HUES48 (cell line): ENCODE results near the gene NCAM1.

Experiments used
- H3K27ac ChIP-seq: one replicate; pipeline ENCODE4 v1.7.0; 2013; ENCODE audit warnings: low read depth, low read length, inconsistent platforms
- H3K27me3 ChIP-seq: 2 replicates; pipeline ENCODE4 v1.6.1; 2013; ENCODE audit warnings: mild to moderate bottlenecking, low read length; ENCODE audit not compliant: control insufficient read depth, insufficient read depth
- H3K36me3 ChIP-seq: 2 replicates; pipeline ENCODE4 v1.6.1; 2013; ENCODE audit warnings: low read length; ENCODE audit not compliant: control insufficient read depth, insufficient read depth
- H3K4me1 ChIP-seq: 2 replicates; pipeline ENCODE4 v1.6.1; 2013; ENCODE audit warnings: mild to moderate bottlenecking, low read length; ENCODE audit not compliant: control insufficient read depth, insufficient read depth
- H3K4me3 ChIP-seq: 2 replicates; pipeline ENCODE4 v1.5.1; 2013; ENCODE audit warnings: mild to moderate bottlenecking, low read depth, low read length
- H3K9ac ChIP-seq: 2 replicates; pipeline ENCODE4 v1.6.1; 2013; ENCODE audit warnings: mild to moderate bottlenecking, low read depth, low read length, moderate library complexity
- H3K9me3 ChIP-seq: 2 replicates; pipeline ENCODE4 v1.6.1; 2013; ENCODE audit warnings: low read length; ENCODE audit not compliant: control insufficient read depth, insufficient read depth

The NCAM1 gene

DNA sequence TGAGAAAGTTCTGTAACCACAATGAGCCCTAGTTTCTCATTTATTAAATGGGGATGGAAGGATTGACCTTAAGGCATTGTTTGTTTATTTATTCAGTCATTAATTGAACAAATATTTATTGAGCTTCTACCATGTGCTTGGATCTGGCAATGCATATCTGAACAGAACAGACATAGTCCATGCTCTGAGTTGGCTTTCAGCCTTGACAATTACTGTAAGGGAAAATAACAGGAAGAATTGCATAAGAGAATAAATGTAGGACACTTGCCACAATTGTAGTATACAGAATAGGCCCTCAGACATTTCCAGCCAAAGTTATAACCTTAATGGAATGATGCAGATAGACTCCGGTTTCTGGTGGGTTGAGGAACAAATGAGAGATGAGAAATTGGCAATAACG lies 192.6 kb downstream of the NCAM1 start:
- Histone ChIP-seq H3K27me3 (no peaks in the 10 kb centered on the region), H3K4me1 (no peaks in the 10 kb centered on the region), H3K27ac (no peak overlapping the region), H3K9me3 (no peaks in the 10 kb centered on the region), H3K36me3 (no peaks in the 10 kb centered on the region), H3K4me3 (no peak overlapping the region), H3K9ac (no peak overlapping the region)

- Histone ChIP-seq H3K9me3 (no peaks in the 10 kb centered on the region), H3K36me3 (no peaks in the 10 kb centered on the region), H3K27ac (no peak overlapping the region), H3K27me3 (no peaks in the 10 kb centered on the region), H3K4me3 (no peak overlapping the region), H3K4me1 (no peaks in the 10 kb centered on the region), H3K9ac (no peak overlapping the region)
These were observed 199.0 kb downstream of the NCAM1 start for GRCh38 chr11:113159988-113160807.

GRCh38 chr11:113160808-113161124 lies 199.5 kb downstream of the NCAM1 start:
- no peak overlapping the region for H3K9ac ChIP-seq
- H3K27ac ChIP-seq = no peak overlapping the region
- no peak overlapping the region for H3K4me3 ChIP-seq
- H3K36me3 ChIP-seq = no peaks in the 10 kb centered on the region
- no peaks in the 10 kb centered on the region for H3K9me3 ChIP-seq
- no peaks in the 10 kb centered on the region for H3K4me1 ChIP-seq
- no peaks in the 10 kb centered on the region for H3K27me3 ChIP-seq

GRCh38 chr11:113161711-113162591 lies 200.7 kb downstream of the NCAM1 start:
- no peak overlapping the region for H3K9ac ChIP-seq
- H3K27me3 ChIP-seq = no peaks in the 10 kb centered on the region
- H3K4me3 ChIP-seq = no peak overlapping the region
- H3K36me3 ChIP-seq = no peaks in the 10 kb centered on the region
- H3K9me3 ChIP-seq = no peaks in the 10 kb centered on the region
- no peak overlapping the region for H3K27ac ChIP-seq
- H3K4me1 ChIP-seq = no peaks in the 10 kb centered on the region

- H3K4me1 ChIP-seq = no peaks in the 10 kb centered on the region
- no peak overlapping the region for H3K27ac ChIP-seq
- no peaks in the 10 kb centered on the region for H3K36me3 ChIP-seq
- H3K9me3 ChIP-seq = no peaks in the 10 kb centered on the region
- H3K9ac ChIP-seq = no peak overlapping the region
- no peaks in the 10 kb centered on the region for H3K27me3 ChIP-seq
- no peak overlapping the region for H3K4me3 ChIP-seq
These were observed 201.4 kb downstream of the NCAM1 start for GRCh38 chr11:113162592-113162962.

DNA sequence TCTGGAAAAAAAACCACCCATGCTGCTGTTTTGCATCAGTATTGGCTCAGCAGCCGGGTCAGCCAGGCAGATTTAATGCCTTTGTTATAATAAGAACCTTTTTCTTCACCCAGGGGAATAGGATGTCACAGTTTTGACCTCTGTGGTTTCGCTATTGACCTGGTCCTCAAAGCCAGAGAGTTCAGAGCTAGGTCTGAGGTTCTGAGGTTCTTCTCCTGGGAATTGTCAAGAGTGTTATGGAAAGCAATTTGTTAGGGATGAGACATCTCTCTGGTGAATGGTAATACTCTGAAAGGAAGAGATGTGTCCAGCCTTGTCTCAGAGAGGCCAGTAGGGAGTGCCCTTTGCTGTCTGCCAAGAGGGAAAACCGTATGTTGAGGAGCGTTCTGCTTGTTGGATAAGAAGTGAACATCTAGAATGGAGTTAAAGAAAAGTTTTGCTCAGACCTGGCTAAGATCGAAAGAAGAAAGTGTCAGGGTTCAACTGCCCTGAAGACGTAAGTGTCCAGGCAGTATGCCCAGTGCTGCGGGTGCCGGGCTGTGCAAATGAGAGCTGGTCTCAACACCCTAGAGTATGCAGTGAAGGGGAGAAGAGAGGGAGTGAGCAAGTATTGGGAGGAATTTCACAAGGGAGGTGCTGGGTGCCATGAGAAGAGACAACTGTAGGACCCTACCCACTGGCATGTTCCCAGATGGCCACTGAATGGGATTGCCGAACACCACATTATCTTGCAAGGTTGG lies 202.2 kb downstream of the NCAM1 start:
- Histone ChIP-seq H3K4me3 (no peak overlapping the region), H3K9ac (no peak overlapping the region), H3K27me3 (no peaks in the 10 kb centered on the region), H3K4me1 (no peaks in the 10 kb centered on the region), H3K9me3 (no peaks in the 10 kb centered on the region), H3K36me3 (no peaks in the 10 kb centered on the region), H3K27ac (no peak overlapping the region)

DNA sequence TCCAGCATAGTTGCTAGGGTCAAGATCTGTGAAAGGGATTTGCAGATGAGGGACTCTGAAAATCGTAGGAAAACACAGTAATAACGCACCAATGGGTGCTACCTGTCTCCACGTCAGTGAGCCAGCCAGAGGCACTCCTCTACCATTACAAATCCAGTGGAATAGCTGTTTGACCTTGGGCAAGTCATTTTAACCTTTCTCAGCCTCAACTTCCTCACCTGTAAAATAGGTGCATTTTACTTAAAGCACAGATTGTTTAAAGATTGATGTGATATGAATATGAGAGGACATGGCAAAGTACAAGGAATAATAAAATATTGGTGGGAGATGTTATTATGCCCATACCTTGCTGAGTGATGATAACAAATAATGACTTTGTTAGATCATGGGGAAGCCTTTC lies 205.1 kb downstream of the NCAM1 start:
- Histone ChIP-seq H3K27me3 (no peaks in the 10 kb centered on the region), H3K27ac (no peak overlapping the region), H3K4me3 (no peak overlapping the region), H3K36me3 (no peaks in the 10 kb centered on the region), H3K9ac (no peak overlapping the region), H3K9me3 (no peaks in the 10 kb centered on the region), H3K4me1 (no peaks in the 10 kb centered on the region)

DNA sequence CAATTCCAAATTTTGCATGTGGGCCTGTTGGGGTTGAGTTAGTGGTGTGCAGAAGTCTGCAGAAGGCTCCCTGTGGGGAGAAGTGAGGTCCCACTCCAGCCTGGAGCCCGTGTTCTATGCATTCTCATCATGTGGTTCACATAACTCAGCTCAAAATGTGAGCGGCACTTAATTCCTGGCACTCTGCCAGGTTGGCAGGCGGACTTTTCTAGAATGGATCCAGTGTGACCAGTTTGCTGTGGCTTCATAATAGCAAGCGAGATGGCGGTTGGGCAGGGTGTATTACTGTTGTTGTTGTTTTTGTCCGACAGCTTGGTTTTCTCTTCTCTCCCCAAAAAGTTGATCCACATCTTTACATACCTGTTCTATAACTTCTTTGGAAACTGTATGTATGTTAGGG lies 206.4 kb downstream of the NCAM1 start:
- Histone ChIP-seq H3K9me3 (no peaks in the 10 kb centered on the region), H3K4me1 (no peaks in the 10 kb centered on the region), H3K4me3 (no peak overlapping the region), H3K27me3 (no peaks in the 10 kb centered on the region), H3K9ac (no peak overlapping the region), H3K36me3 (no peaks in the 10 kb centered on the region), H3K27ac (no peak overlapping the region)

DNA sequence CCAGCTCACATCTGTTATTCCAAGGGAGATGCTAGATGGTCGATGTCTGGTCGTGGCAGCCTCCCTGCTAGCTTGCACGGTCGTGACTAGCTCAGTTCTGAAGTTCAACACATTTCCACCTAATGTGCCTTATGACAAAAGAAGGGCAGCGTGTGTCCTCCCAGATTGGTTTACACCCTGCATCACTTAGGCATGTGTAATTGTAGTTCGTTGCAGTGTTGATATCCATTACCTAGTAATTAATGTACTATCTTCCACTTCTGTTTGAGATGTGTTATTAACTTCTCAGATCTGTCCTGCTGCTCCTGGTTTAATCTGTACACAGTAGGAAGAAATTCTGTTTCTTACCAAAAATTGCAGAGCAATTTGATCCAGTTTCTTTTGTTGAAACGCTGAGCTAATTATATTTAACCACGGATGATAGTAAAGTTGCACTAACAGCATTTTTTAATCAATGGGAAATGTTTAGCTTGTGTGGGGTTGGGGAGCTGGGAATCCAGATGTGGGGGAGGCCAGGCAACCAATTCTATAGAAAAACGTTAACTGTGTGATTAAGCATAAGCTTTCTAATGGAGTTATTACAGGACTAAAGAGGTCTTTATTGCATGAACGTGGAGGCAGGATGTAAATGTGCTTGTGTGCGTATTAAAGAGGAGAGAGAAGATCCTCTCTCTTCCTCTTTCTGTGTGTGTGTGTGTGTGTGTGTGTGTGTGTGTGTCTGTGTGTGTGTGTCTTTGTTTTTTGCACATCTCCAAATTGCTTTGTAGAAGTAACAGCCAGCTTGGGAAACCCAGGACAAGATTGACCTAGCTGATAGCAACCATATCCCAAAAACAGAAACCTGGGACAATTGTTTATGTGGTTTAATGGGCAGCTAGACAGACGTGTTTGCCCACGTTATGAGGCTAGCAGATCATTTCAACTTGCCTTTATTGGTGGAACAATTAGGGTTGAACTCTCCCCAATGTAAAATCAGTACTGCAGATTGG lies 207.4 kb downstream of the NCAM1 start:
- Histone ChIP-seq H3K36me3 (no peaks in the 10 kb centered on the region), H3K4me3 (no peak overlapping the region), H3K9me3 (no peaks in the 10 kb centered on the region), H3K4me1 (no peaks in the 10 kb centered on the region), H3K27me3 (no peaks in the 10 kb centered on the region), H3K9ac (no peak overlapping the region), H3K27ac (no peak overlapping the region)

- Histone ChIP-seq H3K27ac (no peak overlapping the region), H3K4me1 (no peaks in the 10 kb centered on the region)
These were observed 211.2 kb downstream of the NCAM1 start for GRCh38 chr11:113172382-113172951.

More at GRCh38 chr11:113172382-113172951, 211.2 kb downstream of the NCAM1 start:
- no peaks in the 10 kb centered on the region for H3K9me3 ChIP-seq
- H3K4me3 ChIP-seq = no peak overlapping the region
- H3K36me3 ChIP-seq = no peaks in the 10 kb centered on the region
- no peaks in the 10 kb centered on the region for H3K27me3 ChIP-seq
- H3K9ac ChIP-seq = no peak overlapping the region
